Measurements from ENCODE around the gene UBE2Z. TPM values are rescaled to one million over a fixed set of nuclear protein-coding genes. Genes with fewer than 3 reads are reported as not detected.

The UBE2Z gene
- polyA plus RNA-seq, 1 donor from 2014 or later = 70.3 TPM

DNA sequence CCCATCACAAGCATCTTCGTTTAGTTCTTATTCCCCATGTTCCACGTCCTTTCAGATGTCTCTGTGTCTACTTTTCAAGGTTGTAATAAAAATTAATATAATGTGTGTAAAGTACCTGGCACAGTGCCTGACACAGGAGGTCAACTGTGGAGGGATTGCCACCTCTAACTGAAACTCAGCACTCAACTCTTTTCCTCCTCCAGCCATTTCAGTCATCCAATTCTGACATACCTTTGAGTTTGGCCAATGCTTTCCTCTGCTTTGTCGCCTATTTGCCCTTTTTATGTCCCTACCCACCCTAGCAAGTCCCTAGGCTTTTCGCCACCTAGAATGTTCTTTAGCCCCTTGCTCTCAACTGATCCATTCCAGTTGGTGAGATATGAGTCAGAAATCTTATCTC, 1.6 kb downstream of the UBE2Z start:
- H3K27me3 ChIP-seq (ENCODE audit: insufficient read depth, low read depth, low read length) = no peaks in the 10 kb centered on the region
- no peak for TF ChIP-seq EP300 (conservative IDR thresholded peaks at IDR 0.05; ENCODE audit: poor library complexity, severe bottlenecking)
- TF ChIP-seq TAF1 (IDR thresholded peaks at IDR 0.05; ENCODE audit: low read depth) = no peak
- no peak for TF ChIP-seq SMC3 (conservative IDR thresholded peaks at IDR 0.05; ENCODE audit: poor library complexity)
- no peak for TF ChIP-seq REST (IDR thresholded peaks at IDR 0.05; ENCODE audit: borderline replicate concordance)
- TF ChIP-seq RAD21 (conservative IDR thresholded peaks at IDR 0.05) = no peak
- no peak for TF ChIP-seq MXI1 (conservative IDR thresholded peaks at IDR 0.05; ENCODE audit: poor library complexity, severe bottlenecking)
- no peak for TF ChIP-seq POLR2AphosphoS5 (IDR thresholded peaks at IDR 0.05)
- TF ChIP-seq EZH2 (IDR thresholded peaks at IDR 0.05; ENCODE audit: borderline replicate concordance, insufficient read depth, low read length, poor library complexity, severe bottlenecking) = no peak
- TF ChIP-seq, protein P1, sequence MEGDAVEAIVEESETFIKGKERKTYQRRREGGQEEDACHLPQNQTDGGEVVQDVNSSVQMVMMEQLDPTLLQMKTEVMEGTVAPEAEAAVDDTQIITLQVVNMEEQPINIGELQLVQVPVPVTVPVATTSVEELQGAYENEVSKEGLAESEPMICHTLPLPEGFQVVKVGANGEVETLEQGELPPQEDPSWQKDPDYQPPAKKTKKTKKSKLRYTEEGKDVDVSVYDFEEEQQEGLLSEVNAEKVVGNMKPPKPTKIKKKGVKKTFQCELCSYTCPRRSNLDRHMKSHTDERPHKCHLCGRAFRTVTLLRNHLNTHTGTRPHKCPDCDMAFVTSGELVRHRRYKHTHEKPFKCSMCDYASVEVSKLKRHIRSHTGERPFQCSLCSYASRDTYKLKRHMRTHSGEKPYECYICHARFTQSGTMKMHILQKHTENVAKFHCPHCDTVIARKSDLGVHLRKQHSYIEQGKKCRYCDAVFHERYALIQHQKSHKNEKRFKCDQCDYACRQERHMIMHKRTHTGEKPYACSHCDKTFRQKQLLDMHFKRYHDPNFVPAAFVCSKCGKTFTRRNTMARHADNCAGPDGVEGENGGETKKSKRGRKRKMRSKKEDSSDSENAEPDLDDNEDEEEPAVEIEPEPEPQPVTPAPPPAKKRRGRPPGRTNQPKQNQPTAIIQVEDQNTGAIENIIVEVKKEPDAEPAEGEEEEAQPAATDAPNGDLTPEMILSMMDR (IDR thresholded peaks at IDR 0.05; ENCODE audit: poor library complexity, severe bottlenecking) = no peak
- no peaks in the 10 kb centered on the region for H3F3A ChIP-seq (ENCODE audit: insufficient read depth, low read length, poor library complexity, severe bottlenecking)
- peak overlapping the region; percentile 72 for H3K4me3 ChIP-seq (ENCODE audit: low read length)
- no peak overlapping the region for H3K27ac ChIP-seq (ENCODE audit: low read length)
- peak overlapping the region; percentile 35 for H3K4me2 ChIP-seq (ENCODE audit: low read length)
- H3K9ac ChIP-seq (ENCODE audit: low read length) = peak overlapping the region; percentile 92
- H3K9me2 ChIP-seq (ENCODE audit: insufficient read depth, low read length) = no peaks in the 10 kb centered on the region
- H3K9me3 ChIP-seq (ENCODE audit: low read length) = no peaks in the 10 kb centered on the region
- peaks cover 40% of the 10 kb centered on the region for H3K79me2 ChIP-seq (replicated peaks; ENCODE audit: insufficient read depth, low read length)
- H2AFZ ChIP-seq (ENCODE audit: low read depth, low read length) = no peak overlapping the region
- no peaks in the 10 kb centered on the region for H3K36me3 ChIP-seq (ENCODE audit: insufficient read depth, low read length)
- no peaks in the 10 kb centered on the region for H4K20me1 ChIP-seq (ENCODE audit: insufficient read depth)

- Histone ChIP-seq H3K9me3 (ENCODE audit: low read length) (no peaks in the 10 kb centered on the region), H2AFZ (ENCODE audit: low read depth, low read length) (no peak overlapping the region), H3F3A (ENCODE audit: insufficient read depth, low read length, poor library complexity, severe bottlenecking) (no peaks in the 10 kb centered on the region), H3K36me3 (ENCODE audit: insufficient read depth, low read length) (no peaks in the 10 kb centered on the region), H3K4me3 (ENCODE audit: low read length) (peak overlapping the region; percentile 72), H3K79me2 (replicated peaks; ENCODE audit: insufficient read depth, low read length) (peaks cover 40% of the 10 kb centered on the region), H3K9ac (ENCODE audit: low read length) (no peak overlapping the region), H3K27ac (ENCODE audit: low read length) (no peak overlapping the region), H3K27me3 (ENCODE audit: insufficient read depth, low read depth, low read length) (no peaks in the 10 kb centered on the region), H3K9me2 (ENCODE audit: insufficient read depth, low read length) (no peaks in the 10 kb centered on the region), H3K4me2 (ENCODE audit: low read length) (peak overlapping the region; percentile 6), H4K20me1 (ENCODE audit: insufficient read depth) (no peaks in the 10 kb centered on the region)
- TF ChIP-seq EP300 (conservative IDR thresholded peaks at IDR 0.05; ENCODE audit: poor library complexity, severe bottlenecking) (no peak), MXI1 (conservative IDR thresholded peaks at IDR 0.05; ENCODE audit: poor library complexity, severe bottlenecking) (no peak), REST (IDR thresholded peaks at IDR 0.05; ENCODE audit: borderline replicate concordance) (no peak), TAF1 (IDR thresholded peaks at IDR 0.05; ENCODE audit: low read depth) (no peak), RAD21 (conservative IDR thresholded peaks at IDR 0.05) (no peak), POLR2AphosphoS5 (IDR thresholded peaks at IDR 0.05) (no peak), SMC3 (conservative IDR thresholded peaks at IDR 0.05; ENCODE audit: poor library complexity) (no peak), EZH2 (IDR thresholded peaks at IDR 0.05; ENCODE audit: borderline replicate concordance, insufficient read depth, low read length, poor library complexity, severe bottlenecking) (no peak)
- TF ChIP-seq, protein P1 (IDR thresholded peaks at IDR 0.05; ENCODE audit: poor library complexity, severe bottlenecking) = no peak
Measured at GRCh38 chr17:48910370-48910769, 2.2 kb downstream of the UBE2Z start.

Measured in neural cell (in vitro differentiated cells).